H1 (cell line): ENCODE measurements around the gene POPDC3. TPM values are rescaled to one million over a fixed set of nuclear protein-coding genes. Genes with fewer than 3 reads are reported as not detected.

ENCODE experiments used
- CTCF ChIA-PET: fragments of 300-600 bp; sonication (Branson Sonifier 250); formaldehyde crosslinking; loops from one replicate; lab custom pipeline; 2021; ENCODE audit not compliant: partially characterized antibody; lab: Charles Lee
- POLR2A ChIA-PET: fragments of 300-600 bp; sonication (Branson Sonifier 250); formaldehyde crosslinking; loops from one replicate; lab custom pipeline; 2021; ENCODE audit warnings: inconsistent platforms; ENCODE audit not compliant: partially characterized antibody; lab: Charles Lee
- DNase-seq, 2 experiments: peaks; one replicate each; pipeline versions ENCODE4 v3.0.0 to v3.0.0-alpha.2; 2010 to 2022; ENCODE audit warnings: low spot score in 2 of 2, low read depth in 1 of 2, mixed read lengths in 1 of 2
- FAIRE-seq: peaks from 2 replicates; lab custom pipeline; 2011; peaks lifted over from hg19 to GRCh38; lab: Jason Lieb, UNC
- H2AFZ ChIP-seq: 2 replicates; pipeline ENCODE4 v1.8.1; 2012; ENCODE audit warnings: low read length, inconsistent platforms
- H2AK5ac ChIP-seq: 2 replicates; pipeline ENCODE4 v1.6.1; 2013; ENCODE audit warnings: low read depth, low read length
- H2BK120ac ChIP-seq: replicated peaks from 2 replicates; pipeline ENCODE3; 2013; ENCODE audit warnings: low read depth, low read length, inconsistent platforms
- H2BK12ac ChIP-seq: 2 replicates; pipeline ENCODE4 v1.6.1; 2013; ENCODE audit warnings: low read depth, low read length
- H2BK15ac ChIP-seq: 2 replicates; pipeline ENCODE4 v1.6.1; 2013; ENCODE audit warnings: low read length
- H2BK20ac ChIP-seq: 2 replicates; pipeline ENCODE4 v1.6.1; 2013; ENCODE audit warnings: low read length
- H2BK5ac ChIP-seq: 2 replicates; pipeline ENCODE4 v1.6.1; 2013; ENCODE audit warnings: low read depth, low read length
- H3K14ac ChIP-seq: 2 replicates; pipeline ENCODE4 v1.6.1; 2013; ENCODE audit warnings: inconsistent platforms; ENCODE audit not compliant: insufficient read length
- H3K18ac ChIP-seq: 2 replicates; pipeline ENCODE4 v1.6.1; 2013; ENCODE audit warnings: low read length; ENCODE audit errors: extremely low read depth
- H3K23ac ChIP-seq: 2 replicates; pipeline ENCODE4 v1.6.1; 2013; ENCODE audit warnings: inconsistent platforms; ENCODE audit not compliant: insufficient read length
- H3K23me2 ChIP-seq: 2 replicates; pipeline ENCODE4 v1.6.1; 2013; ENCODE audit warnings: low read depth, low read length
- H3K27ac ChIP-seq: 2 replicates; pipeline ENCODE4 v1.6.1; 2011; ENCODE audit warnings: low read depth, low read length, inconsistent platforms
- H3K27me3 ChIP-seq, 4 experiments: replicated peaks in 1 of 4; 1 replicate in 1 of 4; 2 replicates in 3 of 4; pipeline versions ENCODE4 v1.6.1 to v1.8.1; 2011 to 2013; ENCODE audit warnings: low read length in 3 of 4, mild to moderate bottlenecking in 3 of 4, inconsistent platforms in 2 of 4, mixed read lengths in 2 of 4, moderate library complexity in 1 of 4; ENCODE audit not compliant: control insufficient read depth in 3 of 4, insufficient read depth in 3 of 4; ENCODE audit errors: extremely low read depth in 1 of 4
- H3K36me3 ChIP-seq, 4 experiments: 2 replicates each; pipeline versions ENCODE4 v1.6.1 to v1.8.1; 2011 to 2013; ENCODE audit warnings: mild to moderate bottlenecking in 4 of 4, low read length in 3 of 4, moderate library complexity in 2 of 4, control low read depth in 1 of 4, inconsistent platforms in 1 of 4; ENCODE audit not compliant: insufficient read depth in 4 of 4, control insufficient read depth in 2 of 4
- H3K4ac ChIP-seq: replicated peaks from 2 replicates; pipeline ENCODE3; 2013; ENCODE audit warnings: low read length, low read depth, mixed read lengths, inconsistent platforms; ENCODE audit not compliant: insufficient read length
- H3K4me1 ChIP-seq, 4 experiments: replicated peaks in 1 of 4; 1 replicate in 1 of 4; 2 replicates in 3 of 4; pipeline versions ENCODE4 v1.6.1 to v1.8.1; 2011 to 2013; ENCODE audit warnings: low read length in 3 of 4, inconsistent platforms in 2 of 4, mixed read lengths in 1 of 4; ENCODE audit not compliant: insufficient read depth in 4 of 4, control insufficient read depth in 3 of 4
- H3K4me2 ChIP-seq, 2 experiments: 2 replicates each; pipeline versions ENCODE4 v1.6.1 to v1.8.1; 2011 to 2013; ENCODE audit warnings: low read depth in 2 of 2, low read length in 2 of 2, control low read depth in 1 of 2, inconsistent platforms in 1 of 2, mild to moderate bottlenecking in 1 of 2; ENCODE audit not compliant: insufficient read depth in 1 of 2
- H3K4me3 ChIP-seq, 4 experiments: fragments of 200-600, 300-600 bp in 1 of 4; sonication (generic), shearing (Covaris generic), sonication (Bioruptor Twin) in 1 of 4; 2 replicates each; pipeline versions ENCODE4 v1.5.1 to v1.8.1; 2011 to 2016; ENCODE audit warnings: low read length in 4 of 4, low read depth in 3 of 4, control low read depth in 2 of 4, inconsistent platforms in 2 of 4, mild to moderate bottlenecking in 2 of 4, mixed read lengths in 1 of 4, moderate library complexity in 1 of 4; ENCODE audit not compliant: insufficient read depth in 2 of 4; ENCODE audit errors: extremely low read depth in 1 of 4
- H3K56ac ChIP-seq: replicated peaks from 2 replicates; pipeline ENCODE3; 2013; ENCODE audit warnings: low read depth, mild to moderate bottlenecking, mixed read lengths, low read length, inconsistent platforms; ENCODE audit not compliant: insufficient read length
- H3K79me1 ChIP-seq: 2 replicates; pipeline ENCODE4 v1.6.1; 2013; ENCODE audit warnings: low read depth, low read length, control low read depth
- H3K79me2 ChIP-seq, 2 experiments: 2 replicates each; pipeline versions ENCODE4 v1.6.1 to v1.8.1; 2012 to 2013; ENCODE audit warnings: low read length in 2 of 2, mild to moderate bottlenecking in 2 of 2, inconsistent platforms in 1 of 2; ENCODE audit not compliant: insufficient read depth in 2 of 2, control insufficient read depth in 1 of 2
- H3K9ac ChIP-seq, 4 experiments: replicated peaks in 1 of 4; 1 replicate in 1 of 4; 2 replicates in 3 of 4; pipeline versions ENCODE4 v1.6.1 to v1.8.1; 2011 to 2013; ENCODE audit warnings: low read depth in 3 of 4, low read length in 3 of 4, control low read depth in 2 of 4, mild to moderate bottlenecking in 2 of 4, moderate library complexity in 2 of 4, inconsistent platforms in 1 of 4; ENCODE audit errors: extremely low read depth in 1 of 4
- H3K9me3 ChIP-seq, 2 experiments: 2 replicates each; pipeline versions ENCODE4 v1.6.1 to v1.8.1; 2012 to 2013; ENCODE audit warnings: mild to moderate bottlenecking in 2 of 2, moderate library complexity in 2 of 2, control low read depth in 1 of 2, inconsistent platforms in 1 of 2, low read depth in 1 of 2, low read length in 1 of 2, mixed read lengths in 1 of 2; ENCODE audit not compliant: insufficient read depth in 2 of 2
- H4K20me1 ChIP-seq, 2 experiments: replicated peaks in 1 of 2; 2 replicates each; pipeline versions ENCODE3 to v1.8.1; 2011 to 2013; ENCODE audit warnings: inconsistent platforms in 2 of 2, low read length in 2 of 2, mild to moderate bottlenecking in 1 of 2; ENCODE audit not compliant: insufficient read depth in 2 of 2, control insufficient read depth in 1 of 2
- H4K5ac ChIP-seq: 2 replicates; pipeline ENCODE4 v1.6.1; 2013; ENCODE audit warnings: low read length, low read depth, mixed read lengths, inconsistent platforms; ENCODE audit not compliant: insufficient read length
- H4K8ac ChIP-seq: 2 replicates; pipeline ENCODE4 v1.8.0; 2013; ENCODE audit warnings: mild to moderate bottlenecking, moderate library complexity, low read length, inconsistent platforms; ENCODE audit not compliant: insufficient read depth; ENCODE audit errors: extremely low read depth
- H4K91ac ChIP-seq: replicated peaks from 2 replicates; pipeline ENCODE3; 2013; ENCODE audit warnings: low read length, mixed read lengths, inconsistent platforms; ENCODE audit not compliant: insufficient read length
- ASH2L ChIP-seq: fragments of 200-600, 300-600 bp; sonication (generic); IDR thresholded peaks from one replicate; pipeline ENCODE4 v1.7.1; 2017; ENCODE audit warnings: low read length
- BCL11A ChIP-seq, 2 experiments: IDR thresholded peaks; one replicate each; pipeline ENCODE4 v1.6.1; 2011; ENCODE audit warnings: low read depth in 2 of 2, low read length in 2 of 2, mild to moderate bottlenecking in 2 of 2
- CBX5 ChIP-seq: fragments of 300-800, 300-1000 bp; sonication (generic); IDR thresholded peaks from 2 replicates; pipeline ENCODE4 v1.7.1; 2016; ENCODE audit warnings: antibody characterized with exemption, low read length, low read depth
- CHD1 ChIP-seq: IDR thresholded peaks from 2 replicates; pipeline ENCODE4 v1.6.1; 2012; ENCODE audit warnings: low read depth, low read length, improper control_type of control experiment
- HDAC2 ChIP-seq, 2 experiments: fragments of 300-600 bp in 1 of 2; sonication (generic) in 1 of 2; IDR thresholded peaks; 2 replicates each; pipeline ENCODE4 v1.6.1; 2011 to 2012; ENCODE audit warnings: low read depth in 2 of 2, low read length in 2 of 2, mild to moderate bottlenecking in 2 of 2, moderate library complexity in 2 of 2, borderline replicate concordance in 1 of 2, inconsistent platforms in 1 of 2
- JUND ChIP-seq: IDR thresholded peaks from 2 replicates; pipeline ENCODE4 v1.6.1; 2011; ENCODE audit warnings: mild to moderate bottlenecking, improper control_type of control experiment, low read length
- KDM5A ChIP-seq: fragments of 200-600 bp; IDR thresholded peaks from 2 replicates; pipeline ENCODE4 v1.7.1; 2012; ENCODE audit warnings: mild to moderate bottlenecking, low read length, inconsistent platforms, mixed read lengths
- SP1 ChIP-seq: IDR thresholded peaks from 2 replicates; pipeline ENCODE4 v1.6.1; 2011; ENCODE audit warnings: low read depth, low read length
- SP4 ChIP-seq: IDR thresholded peaks from 2 replicates; pipeline ENCODE4 v1.6.1; 2012; ENCODE audit warnings: low read length, inconsistent platforms
- WGBS, 2 experiments: shearing (Covaris generic) in 1 of 2; methylation state at CpG; one replicate each; pipeline versions ENCODE4 v1.1.6 to v1.1.7; 2013 to 2015; ENCODE audit warnings: low lambda C conversion rate in 2 of 2, mixed read lengths in 2 of 2, inconsistent platforms in 1 of 2, low coverage in 1 of 2, missing lambda C conversion rate in 1 of 2; ENCODE audit not compliant: insufficient replicate concordance in 2 of 2, insufficient coverage in 1 of 2, insufficient read length in 1 of 2; ENCODE audit errors: extremely low coverage in 1 of 2, missing lambda C conversion rate in 1 of 2; 5-methylcytosine and 5-hydroxymethylcytosine counted together
- polyA plus RNA-seq, 7 experiments: library from polyadenylated mRNA; depleted of rRNA in 3 of 7; stranded (reverse) in 5 of 7; unstranded in 2 of 7; fragments of >200 nt in 5 of 7; fragments of 200-250 nt in 2 of 7; gene quantifications; 1 replicate in 5 of 7; 2 replicates in 1 of 7; 4 replicates in 1 of 7; pipeline versions ENCODE4 v1.2.1 to v1.2.3, GENCODE V29; 2011 to 2013; ENCODE audit warnings: missing spikeins in 2 of 7, mixed read lengths in 2 of 7
- total RNA-seq: library from RNA; stranded (reverse); fragmentation: NEBNext Ultra II Directional; extraction: Animal tissue kit (Norgen Biotek cat#: 25700); gene quantifications from 2 replicates; pipeline ENCODE4 v1.2.1, GENCODE V29; 2021

The POPDC3 gene
- total and polyA plus RNA-seq, 2 of the 8 experiments (the other 6 are each of a cell fraction or from before 2014, with no cell fraction given), result 3.7 to 6.5 TPM

- no peak for DNase-seq
- no peak overlapping the region for H4K5ac ChIP-seq
- H3K4me3 ChIP-seq, result no peak overlapping the region
- H3K9ac ChIP-seq, result peak overlapping the region in 1 of 4 experiments; percentile 13; a peak in 1 of 7 replicates
- no peak for FAIRE-seq
- H3K9me3 ChIP-seq, result no peaks in the 10 kb centered on the region
- CTCF ChIA-PET, result interaction anchor here (1.7 kb wide), 1 partner anchor 12 kb away, joined by 5 read pairs; no protein-coding TSS in a partner anchor
- H4K20me1 ChIP-seq, result no peaks in the 10 kb centered on the region
- H3K23ac ChIP-seq, result no peak overlapping the region
- no peak overlapping the region for H2AFZ ChIP-seq
- H3K27me3 ChIP-seq, result no peaks in the 10 kb centered on the region
- no peak overlapping the region for H3K18ac ChIP-seq
- H3K4me1 ChIP-seq, result 0 out of 7 replicates have a peak, but pooled peaks cover 0 to 3% (median 0%) of the 10 kb centered on the region in 4 experiments
- H3K36me3 ChIP-seq, result no peaks in the 10 kb centered on the region
- no peak overlapping the region for H3K56ac ChIP-seq
- no peak overlapping the region for H2BK15ac ChIP-seq
- H3K14ac ChIP-seq, result no peak overlapping the region
- H4K8ac ChIP-seq, result no peak overlapping the region
- H3K4ac ChIP-seq, result no peak overlapping the region
- H3K79me2 ChIP-seq, result no peaks in the 10 kb centered on the region
- H2BK120ac ChIP-seq, result no peak overlapping the region
- H3K23me2 ChIP-seq, result no peaks in the 10 kb centered on the region
- no peak overlapping the region for H4K91ac ChIP-seq
- POLR2A ChIA-PET, result interaction anchor here (1.0 to 1.7 kb wide), 2 partner anchors 19 to 207 kb away, joined by 3 to 5 read pairs; partner anchors contain the start of gene LIN28B
- no peak overlapping the region for H2BK5ac ChIP-seq
- H2AK5ac ChIP-seq, result no peak overlapping the region
- H2BK20ac ChIP-seq, result no peak overlapping the region
- WGBS, 2 experiments, result 87% methylated on average over 2 of the region's 2 CpGs; no CpG with 5 or more reads in 1 of the 2 experiments
- no peak for TF ChIP-seq JUND
- TF ChIP-seq BCL11A (IDR thresholded peaks at IDR 0.05; ENCODE audit: low read depth in 2 of 2, low read length in 2 of 2), result no peak
- TF ChIP-seq HDAC2 (IDR thresholded peaks at IDR 0.05; ENCODE audit: borderline replicate concordance in 1 of 2, low read depth in 2 of 2, low read length in 2 of 2), result no peak
- no peak for TF ChIP-seq CBX5
- TF ChIP-seq CHD1, result no peak
- no peak for TF ChIP-seq SP4
- TF ChIP-seq KDM5A, result no peak
- TF ChIP-seq ASH2L, result no peak
- no peak for TF ChIP-seq SP1
- TF ChIP-seq, all 59 proteins: peak for 0
- H3K4me2 ChIP-seq, result no peak overlapping the region
- no peaks in the 10 kb centered on the region for H3K79me1 ChIP-seq
- H3K27ac ChIP-seq, result no peak overlapping the region
- no peak overlapping the region for H2BK12ac ChIP-seq
These were observed 15.4 kb downstream of the POPDC3 start for GRCh38 chr6:105164418-105164817.
